NCI-H226 (cell line): ENCODE results near the gene SLC25A22.

Source experiments
- DNase-seq: peaks from one replicate; pipeline ENCODE4 v3.0.0-alpha.2; 2015

The SLC25A22 gene

GRCh38 chr11:770642-771616 is 27.2 kb downstream of the SLC25A22 start:
- DNase-seq, result no peak

- no peak for DNase-seq
Observed at GRCh38 chr11:769887-770641, 28.0 kb downstream of the SLC25A22 start.

- no peak for DNase-seq
Observed at GRCh38 chr11:767238-767637, 30.8 kb downstream of the SLC25A22 start.

- no peak for DNase-seq
Observed at GRCh38 chr11:766936-767210, 31.2 kb downstream of the SLC25A22 start.

GRCh38 chr11:766106-766935 is 31.8 kb downstream of the SLC25A22 start:
- DNase-seq, result no peak

GRCh38 chr11:765802-766091 is 32.3 kb downstream of the SLC25A22 start:
- no peak for DNase-seq

- no peak for DNase-seq
Observed at GRCh38 chr11:765025-765801, 32.9 kb downstream of the SLC25A22 start.

- DNase-seq, result no peak
Observed at GRCh38 chr11:764322-765024, 33.6 kb downstream of the SLC25A22 start.

GRCh38 chr11:763549-764321 is 34.3 kb downstream of the SLC25A22 start:
- no peak for DNase-seq

GRCh38 chr11:763073-763463 is 35.0 kb downstream of the SLC25A22 start:
- no peak for DNase-seq

- DNase-seq, result peak; percentile 82
Observed at GRCh38 chr11:762421-763072, 35.5 kb downstream of the SLC25A22 start.

GRCh38 chr11:761526-762108 is 36.5 kb downstream of the SLC25A22 start:
- DNase-seq, result no peak

- DNase-seq, result no peak
Observed at GRCh38 chr11:760236-760635, 37.8 kb downstream of the SLC25A22 start.

- no peak for DNase-seq
Observed at GRCh38 chr11:749731-750130, 48.4 kb downstream of the SLC25A22 start.

GRCh38 chr11:748007-748359 is 50.1 kb downstream of the SLC25A22 start:
- DNase-seq, result no peak

- DNase-seq, result peak; percentile 82
Observed at GRCh38 chr11:747158-748006, 50.7 kb downstream of the SLC25A22 start, which contains the start of gene TALDO1. Gene TALDO1, plus strand, starts transcription at chr11:747464. Its CDS starts 18 bp downstream, at chr11:747482.

GRCh38 chr11:746289-747157 is 51.6 kb downstream of the SLC25A22 start:
- DNase-seq, result no peak

- no peak for DNase-seq
Observed at GRCh38 chr11:745428-745827, 52.7 kb downstream of the SLC25A22 start.
